ENCODE results near the gene GCAT. TPM values are rescaled to one million over a fixed set of nuclear protein-coding genes. Genes with fewer than 3 reads are reported as not detected.

GCAT gene
- polyA plus RNA-seq, 3 donors, result 0.56 to 1.9 (median 1.1) TPM

- DNase-seq, result peak; percentile 80 to 88 (median 87)
- Histone ChIP-seq H3K36me3 (replicated peaks in 1 of 2; ENCODE audit: control insufficient read depth in 1 of 2, insufficient read depth in 2 of 2, low read length in 2 of 2) (peaks cover 27 to 35% of the 10 kb centered on the region in 2 donors), H3K9ac (ENCODE audit: insufficient read depth, low read length, poor library complexity, severe bottlenecking) (peak within 1 kb of the TSS; percentile 78), H3K27ac (ENCODE audit: low read depth in 1 of 2, low read length in 2 of 2) (peak within 1 kb of the TSS; percentile 78 to 89), H3K27me3 (ENCODE audit: control insufficient read depth in 2 of 2, insufficient read depth in 2 of 2, low read length in 2 of 2) (no peaks in the 10 kb centered on the region), H3K4me2 (replicated peaks; ENCODE audit: extremely low read depth, low read length, poor library complexity, severe bottlenecking) (peak within 1 kb of the TSS; percentile 92), H4K20me1 (ENCODE audit: insufficient read depth, low read length) (peaks cover 41% of the 10 kb centered on the region), H3K9me3 (replicated peaks in 1 of 2; ENCODE audit: control insufficient read depth in 1 of 2, insufficient read depth in 1 of 2, low read length in 2 of 2) (no peaks in the 10 kb centered on the region), H3K79me2 (ENCODE audit: insufficient read depth, low read length) (peaks cover 58% of the 10 kb centered on the region), H2AFZ (ENCODE audit: insufficient read depth, low read depth, low read length, poor library complexity, severe bottlenecking) (peak within 1 kb of the TSS; percentile 90), H3K4me1 (ENCODE audit: control insufficient read depth in 1 of 2, insufficient read depth in 2 of 2, low read length in 2 of 2) (peaks cover 17 to 19% of the 10 kb centered on the region in 2 donors), H3K4me3 (replicated peaks in 1 of 3; ENCODE audit: low read depth in 2 of 3, low read length in 3 of 3) (peak within 1 kb of the TSS; percentile 54 to 95 (median 82))
- 0% methylated on average over 31 of the region's 49 CpGs for WGBS (ENCODE audit: insufficient coverage)
- Mint-ChIP-seq H3K27ac (peak within 1 kb of the TSS; percentile 94 to 98 (median 96)), H3K4me1 (peaks cover 21% of the 10 kb centered on the region), H3K36me3 (peaks cover 27 to 33% of the 10 kb centered on the region in 2 donors), H3K9me3 (peaks cover 0 to 8% (median 4%) of the 10 kb centered on the region in 7 donors), H3K27me3 (ENCODE audit: low read depth in 3 of 3) (no peaks in the 10 kb centered on the region), H3K4me3 (peak within 1 kb of the TSS; percentile 91 to 95)
- TF ChIP-seq, protein P1, sequence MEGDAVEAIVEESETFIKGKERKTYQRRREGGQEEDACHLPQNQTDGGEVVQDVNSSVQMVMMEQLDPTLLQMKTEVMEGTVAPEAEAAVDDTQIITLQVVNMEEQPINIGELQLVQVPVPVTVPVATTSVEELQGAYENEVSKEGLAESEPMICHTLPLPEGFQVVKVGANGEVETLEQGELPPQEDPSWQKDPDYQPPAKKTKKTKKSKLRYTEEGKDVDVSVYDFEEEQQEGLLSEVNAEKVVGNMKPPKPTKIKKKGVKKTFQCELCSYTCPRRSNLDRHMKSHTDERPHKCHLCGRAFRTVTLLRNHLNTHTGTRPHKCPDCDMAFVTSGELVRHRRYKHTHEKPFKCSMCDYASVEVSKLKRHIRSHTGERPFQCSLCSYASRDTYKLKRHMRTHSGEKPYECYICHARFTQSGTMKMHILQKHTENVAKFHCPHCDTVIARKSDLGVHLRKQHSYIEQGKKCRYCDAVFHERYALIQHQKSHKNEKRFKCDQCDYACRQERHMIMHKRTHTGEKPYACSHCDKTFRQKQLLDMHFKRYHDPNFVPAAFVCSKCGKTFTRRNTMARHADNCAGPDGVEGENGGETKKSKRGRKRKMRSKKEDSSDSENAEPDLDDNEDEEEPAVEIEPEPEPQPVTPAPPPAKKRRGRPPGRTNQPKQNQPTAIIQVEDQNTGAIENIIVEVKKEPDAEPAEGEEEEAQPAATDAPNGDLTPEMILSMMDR (IDR thresholded peaks at IDR 0.05), result no peak
- intact Hi-C loops (cut with micrococcal nuclease), result loop anchor here (10.0 kb wide), 2 partner anchors 104 to 174 kb away; partner anchors contain the start of gene LGALS1 (in 1 of the 2)
These were observed 41.5 kb downstream of the GCAT start, which contains the start of gene EIF3L for GRCh38 chr22:37849089-37849751. Gene EIF3L, plus strand, starts transcription at chr22:37849419. Its CDS starts 31 bp downstream, at chr22:37849450.

DNA sequence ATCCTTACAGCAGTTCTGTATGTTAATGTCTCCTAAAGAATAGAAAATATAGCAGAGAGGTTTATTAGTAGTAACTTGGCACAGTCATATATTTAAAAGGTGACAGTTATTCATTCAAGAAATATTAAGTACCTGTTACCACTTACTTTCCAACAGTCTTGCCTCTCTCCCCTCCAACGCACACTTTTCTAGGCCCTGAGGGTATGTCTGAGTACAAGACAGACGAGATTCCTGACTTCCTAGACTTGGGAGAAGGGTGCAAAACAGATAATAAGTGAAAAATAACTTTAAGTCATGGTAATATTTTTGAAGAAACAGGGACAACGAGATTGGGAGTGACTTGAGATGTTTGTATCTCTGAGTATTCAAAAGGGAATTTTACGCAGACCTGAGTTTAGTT, 43.1 kb downstream of the GCAT start:
- Histone ChIP-seq H3K79me2 (ENCODE audit: insufficient read depth, low read length) (peaks cover 73% of the 10 kb centered on the region), H2AFZ (ENCODE audit: insufficient read depth, low read depth, low read length, poor library complexity, severe bottlenecking) (no peak overlapping the region), H3K9ac (ENCODE audit: insufficient read depth, low read length, poor library complexity, severe bottlenecking) (no peak overlapping the region), H3K4me3 (replicated peaks in 1 of 3; ENCODE audit: low read depth in 2 of 3, low read length in 3 of 3) (no peak overlapping the region), H4K20me1 (ENCODE audit: insufficient read depth, low read length) (peaks cover 56% of the 10 kb centered on the region), H3K27me3 (ENCODE audit: control insufficient read depth in 2 of 2, insufficient read depth in 2 of 2, low read length in 2 of 2) (no peaks in the 10 kb centered on the region), H3K9me3 (replicated peaks in 1 of 2; ENCODE audit: control insufficient read depth in 1 of 2, insufficient read depth in 1 of 2, low read length in 2 of 2) (no peaks in the 10 kb centered on the region), H3K27ac (ENCODE audit: low read depth in 1 of 2, low read length in 2 of 2) (no peak overlapping the region), H3K4me1 (ENCODE audit: control insufficient read depth in 1 of 2, insufficient read depth in 2 of 2, low read length in 2 of 2) (peaks cover 14 to 19% of the 10 kb centered on the region in 2 donors), H3K36me3 (replicated peaks in 1 of 2; ENCODE audit: control insufficient read depth in 1 of 2, insufficient read depth in 2 of 2, low read length in 2 of 2) (peaks cover 41 to 51% of the 10 kb centered on the region in 2 donors), H3K4me2 (replicated peaks; ENCODE audit: extremely low read depth, low read length, poor library complexity, severe bottlenecking) (no peak overlapping the region)
- DNase-seq, result no peak
- Mint-ChIP-seq H3K4me1 (peaks cover 17% of the 10 kb centered on the region), H3K36me3 (peaks cover 43 to 48% of the 10 kb centered on the region in 2 donors), H3K4me3 (no peak overlapping the region), H3K9me3 (peaks cover 0 to 3% (median 0%) of the 10 kb centered on the region in 7 donors), H3K27me3 (ENCODE audit: low read depth in 3 of 3) (no peaks in the 10 kb centered on the region), H3K27ac (no peak overlapping the region)
- WGBS (ENCODE audit: insufficient coverage), result 71% methylated on average over 1 of the region's 4 CpGs
- TF ChIP-seq, protein P1 (IDR thresholded peaks at IDR 0.05), result no peak
- intact Hi-C loops (cut with micrococcal nuclease), result no loop called here
